GM21515 (cell line): Measurements from ENCODE around the gene RPAIN.
"Not testable (repeated sequence)": the region's sequence is repeated elsewhere in the genome, so short reads cannot be mapped to it uniquely, and the experiment has no call there.

ENCODE experiments used
- ATAC-seq: cut with Tn5 transposase; IDR thresholded peaks from one replicate; pipeline ENCODE4 v1.9.1; 2021; ENCODE audit not compliant: unreplicated experiment

Gene RPAIN

DNA sequence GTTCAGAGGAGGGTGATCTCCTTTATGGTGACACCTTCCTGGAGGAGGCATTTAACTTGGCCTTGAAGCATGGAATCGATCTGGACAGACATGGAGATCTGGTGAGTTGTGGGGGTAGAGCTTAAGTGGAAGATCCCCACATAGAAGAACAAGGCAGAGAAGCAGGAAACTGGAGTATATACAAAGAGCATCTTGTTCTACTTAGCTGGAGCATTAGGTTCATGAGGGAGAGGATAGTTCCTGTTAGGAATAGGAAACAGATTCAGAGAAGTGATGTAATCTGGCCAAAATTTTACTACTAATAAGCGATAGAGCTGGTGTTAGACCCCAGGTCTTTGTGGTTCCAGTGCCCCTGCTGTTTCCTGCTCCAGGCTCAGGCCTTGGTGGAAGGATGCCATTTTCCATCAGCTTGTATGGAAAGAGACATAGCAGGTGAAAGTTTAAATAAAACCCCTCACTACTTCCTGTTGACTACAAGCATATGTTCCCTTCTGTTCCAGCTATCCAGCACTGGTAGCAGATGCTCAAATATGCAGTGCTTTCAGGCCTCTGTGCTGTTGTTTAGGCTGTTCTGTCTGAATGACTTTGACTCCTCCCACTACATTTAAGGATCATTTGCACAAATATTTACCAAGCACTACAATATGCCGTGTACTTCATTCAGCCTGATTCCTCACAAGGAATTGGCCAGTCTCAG is 9.4 kb downstream of the RPAIN start:
- no peak for ATAC-seq

DNA sequence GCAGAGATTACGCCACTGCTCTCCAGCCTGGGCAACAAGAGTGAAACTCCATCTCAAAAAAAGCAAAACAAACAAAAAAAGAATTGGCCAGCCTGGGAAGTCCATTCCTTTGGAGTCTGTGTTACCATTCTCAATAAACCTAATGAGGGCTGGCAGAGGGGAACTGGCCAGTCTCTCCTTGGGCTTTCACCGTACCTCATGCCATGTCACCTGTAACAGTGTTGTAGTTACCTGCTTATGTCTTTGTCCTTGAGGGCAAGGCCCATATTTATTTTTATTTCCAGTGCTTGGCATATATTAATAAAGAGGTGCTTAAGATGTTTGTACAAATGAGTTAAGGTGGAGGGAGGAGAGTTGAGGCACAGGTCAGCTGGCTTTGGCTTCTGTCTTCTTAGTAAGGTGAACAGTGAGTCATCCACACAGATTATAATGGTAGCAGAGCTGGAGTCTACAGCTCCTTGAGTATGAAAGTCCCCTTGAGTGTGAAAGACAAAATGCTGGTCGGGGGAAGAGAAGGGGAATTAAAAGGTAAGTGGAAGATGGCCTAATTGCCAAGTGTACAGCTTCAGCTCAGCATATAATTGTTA is 10.5 kb downstream of the RPAIN start:
- no peak for ATAC-seq

GRCh38 chr17:5431234-5431633 is 11.3 kb downstream of the RPAIN start:
- not testable (repeated sequence) for ATAC-seq

DNA sequence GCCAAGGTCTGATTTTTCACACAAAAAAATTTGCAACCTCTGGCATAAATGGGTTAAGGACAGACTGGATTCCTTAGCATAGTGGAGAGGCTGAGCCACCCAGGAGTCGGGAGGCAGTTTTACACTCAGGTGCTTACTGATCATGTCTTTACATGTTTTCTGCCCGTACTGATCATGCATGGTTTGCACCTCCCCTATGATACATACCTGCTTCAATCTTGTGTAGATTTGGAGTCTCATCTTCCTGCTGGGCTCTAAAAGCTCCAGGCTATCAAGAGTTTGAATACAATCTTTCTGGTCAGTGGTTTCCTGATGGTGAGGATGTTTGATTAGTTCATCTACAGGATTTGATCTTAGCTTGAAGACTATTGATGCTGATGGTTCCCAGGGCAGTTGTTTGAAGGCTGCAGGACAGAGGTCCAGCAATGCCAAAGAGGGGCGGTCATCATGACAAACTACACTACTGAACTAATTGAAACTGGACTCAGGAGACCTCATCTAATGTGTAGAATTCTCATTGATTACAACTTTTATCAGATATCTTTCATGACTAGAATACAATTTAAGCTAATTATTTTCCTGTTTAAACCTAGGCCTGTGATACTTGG is 12.1 kb downstream of the RPAIN start:
- ATAC-seq = no peak

DNA sequence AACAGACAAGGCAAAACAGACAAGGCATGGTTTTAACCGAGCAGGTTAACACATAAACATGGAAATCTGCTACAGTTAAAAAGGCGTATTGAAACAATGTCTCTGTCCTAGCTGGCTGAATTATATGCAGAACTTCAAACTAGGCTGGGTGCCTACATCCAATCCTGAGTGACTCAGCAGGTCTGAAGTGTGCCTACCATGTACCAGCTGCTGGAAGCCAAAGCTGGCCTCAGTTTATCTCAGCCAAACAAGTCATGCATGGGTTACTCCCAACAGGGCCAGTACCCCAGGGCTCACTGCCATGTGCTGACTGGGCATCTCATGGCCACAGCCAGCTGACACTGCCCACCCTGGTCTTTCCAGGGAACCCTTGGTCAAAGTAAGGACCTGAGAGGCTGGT is 15.0 kb downstream of the RPAIN start:
- no peak for ATAC-seq

- ATAC-seq = not testable (repeated sequence)
Observed at GRCh38 chr17:5435781-5436315, 15.9 kb downstream of the RPAIN start.

- ATAC-seq = no peak
Observed at GRCh38 chr17:5437721-5438317, 17.8 kb downstream of the RPAIN start.

DNA sequence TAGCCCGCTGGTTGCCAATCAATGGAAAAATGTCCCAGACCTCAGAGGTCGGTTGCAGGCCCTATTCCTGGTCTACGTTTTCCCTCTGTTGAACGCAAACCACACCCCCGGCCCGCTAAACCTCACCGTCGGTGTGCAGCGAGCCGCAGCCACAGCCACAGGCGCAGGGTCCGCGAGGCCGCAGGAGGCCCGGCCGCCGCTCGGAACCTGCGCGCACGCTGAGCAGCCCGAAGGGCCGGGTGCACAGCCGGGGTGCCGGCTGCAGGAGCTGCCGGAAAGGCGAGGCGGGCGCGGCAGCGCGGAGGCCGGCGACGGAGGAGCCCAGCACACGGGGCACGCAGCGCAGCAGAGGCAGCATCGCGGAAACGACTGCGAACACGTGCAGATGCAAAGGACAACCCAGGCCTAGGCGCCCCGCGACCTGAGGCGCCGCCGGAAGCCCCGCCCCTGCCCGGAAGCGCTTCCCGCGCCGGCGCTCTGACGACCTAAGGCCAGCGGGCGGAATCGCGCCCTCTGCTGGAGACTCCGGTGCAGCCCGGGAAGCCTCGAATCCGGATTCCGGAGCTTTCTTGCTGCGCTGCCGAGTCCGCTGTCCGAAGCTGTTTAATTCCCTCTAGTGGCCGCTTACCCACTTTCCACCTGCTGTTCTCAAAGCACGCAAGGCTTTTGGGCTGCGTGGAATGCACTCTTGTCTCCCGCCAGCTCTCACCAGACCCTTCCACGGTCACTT is 18.9 kb downstream of the RPAIN start, which contains the start of gene C1QBP:
Gene C1QBP, minus strand, starts transcription at position 440 of the 730 bp plus-strand sequence. Its CDS starts 82 bp downstream, at position 358.
- ATAC-seq = peak; percentile 79

GRCh38 chr17:5439446-5439764 is 19.4 kb downstream of the RPAIN start:
- no peak for ATAC-seq

- no peak for ATAC-seq
Observed at GRCh38 chr17:5443728-5444127, 23.7 kb downstream of the RPAIN start.

GRCh38 chr17:5444209-5444608 is 24.2 kb downstream of the RPAIN start:
- no peak for ATAC-seq

DNA sequence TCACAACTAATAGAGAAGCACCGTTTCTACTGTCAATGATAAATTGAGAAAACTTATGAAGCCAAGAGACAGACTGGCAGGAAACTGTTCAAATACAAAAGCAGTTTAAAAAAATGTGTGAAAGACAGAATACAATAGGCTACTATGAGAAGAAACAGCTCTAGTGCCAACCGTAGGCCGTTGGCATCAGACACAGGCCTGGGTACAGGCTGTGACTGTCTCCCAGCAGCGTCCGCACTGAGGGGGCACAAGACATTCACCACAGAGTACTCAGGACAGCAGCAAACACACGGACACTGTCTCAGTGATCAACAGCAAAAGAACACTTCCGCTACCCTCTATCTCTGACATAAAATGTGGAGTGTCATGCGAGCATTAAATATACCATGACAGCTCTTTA is 26.8 kb downstream of the RPAIN start:
- ATAC-seq = no peak

DNA sequence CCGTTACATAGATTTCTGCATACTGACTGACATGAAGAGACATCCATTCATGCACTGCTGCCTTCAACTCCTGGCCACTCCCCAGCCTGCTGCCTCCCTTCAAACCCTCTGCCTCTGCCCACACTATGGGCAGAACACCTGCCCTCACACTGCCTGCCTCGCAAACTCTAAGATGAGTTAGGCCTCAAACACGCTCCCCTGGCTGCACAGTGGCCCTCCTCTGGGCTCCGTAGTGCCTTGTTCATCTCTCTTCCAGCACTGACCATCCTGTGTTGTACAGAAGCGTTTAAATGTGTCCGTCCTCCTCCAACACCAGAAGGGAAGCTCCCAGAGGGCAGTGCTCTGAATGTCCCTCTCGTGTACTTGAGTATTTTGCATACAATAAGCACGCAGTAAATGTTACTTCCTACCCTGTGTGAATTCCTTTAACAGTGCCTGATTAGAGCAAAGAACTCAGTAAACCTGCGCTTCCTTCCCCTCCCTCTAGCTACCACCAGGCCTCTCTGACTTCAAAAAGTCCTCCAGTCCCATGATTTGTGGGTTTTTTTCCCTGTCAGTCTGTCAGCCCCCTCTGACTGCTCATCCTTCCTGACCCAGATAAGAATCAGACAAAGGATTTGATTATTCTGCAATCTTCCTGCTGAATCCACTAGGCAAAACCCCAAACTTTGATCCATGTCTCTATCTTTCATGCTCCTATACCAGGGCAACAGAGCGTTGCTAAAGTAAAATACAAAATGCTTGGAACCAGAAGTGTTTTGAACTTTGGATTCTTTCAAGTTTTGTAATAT is 44.9 kb downstream of the RPAIN start:
- no peak for ATAC-seq

DNA sequence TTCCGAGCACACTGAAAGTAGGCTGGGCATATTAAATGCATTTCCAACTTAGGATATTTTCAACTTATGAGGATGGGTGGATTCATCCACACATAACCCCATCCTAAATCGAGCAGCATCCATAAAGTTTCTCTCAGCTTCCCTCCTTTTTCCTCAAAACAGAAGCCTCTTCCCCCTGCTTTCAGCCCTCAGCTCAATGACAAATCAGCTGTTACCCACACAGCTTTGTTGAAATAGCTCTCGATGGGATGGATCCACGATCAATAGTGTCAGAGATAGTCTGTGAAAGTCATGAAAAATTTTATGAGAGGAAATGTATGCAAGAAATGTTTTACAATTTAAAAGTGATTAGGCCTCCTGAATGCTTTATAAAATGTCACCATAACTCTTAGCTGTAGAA is 46.3 kb downstream of the RPAIN start:
- ATAC-seq = no peak

DNA sequence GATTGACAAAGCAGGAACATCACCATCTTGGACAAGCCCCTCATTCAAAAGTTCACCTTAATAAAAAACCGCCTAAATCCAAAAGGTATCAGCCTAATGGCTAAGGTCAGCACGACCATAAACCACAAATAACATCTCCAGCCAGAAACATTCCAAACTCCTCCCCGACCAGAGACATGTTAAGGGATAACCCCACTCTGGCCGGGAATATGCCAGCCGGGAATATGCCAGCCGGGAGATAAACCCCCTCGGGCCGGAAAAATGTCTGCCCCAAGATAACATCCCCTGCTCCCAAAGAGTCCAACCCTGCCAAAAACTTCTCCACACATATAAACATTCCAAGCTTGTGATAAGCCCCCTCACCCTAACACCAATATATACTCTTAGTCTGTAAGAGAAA is 47.4 kb downstream of the RPAIN start:
- ATAC-seq = no peak

DNA sequence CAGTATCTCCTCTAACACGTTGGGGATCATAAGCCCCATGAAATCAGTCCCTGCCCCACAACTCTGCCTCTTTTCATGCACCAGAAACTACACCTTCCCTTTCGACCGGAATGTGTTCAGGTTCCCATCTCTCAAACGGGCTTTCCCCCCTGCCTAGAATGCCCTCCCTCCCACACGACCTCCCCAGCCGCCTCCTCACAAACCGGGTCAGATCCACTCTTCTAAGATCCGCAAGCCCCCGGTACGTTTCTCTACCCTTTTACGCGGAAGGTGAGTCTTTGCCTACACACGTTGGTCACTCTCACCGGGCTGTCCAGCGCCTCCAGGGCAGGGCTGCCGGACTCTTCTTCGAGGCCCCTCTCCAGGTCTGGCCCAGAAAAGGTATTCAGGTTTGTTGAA is 48.1 kb downstream of the RPAIN start:
- no peak for ATAC-seq

DNA sequence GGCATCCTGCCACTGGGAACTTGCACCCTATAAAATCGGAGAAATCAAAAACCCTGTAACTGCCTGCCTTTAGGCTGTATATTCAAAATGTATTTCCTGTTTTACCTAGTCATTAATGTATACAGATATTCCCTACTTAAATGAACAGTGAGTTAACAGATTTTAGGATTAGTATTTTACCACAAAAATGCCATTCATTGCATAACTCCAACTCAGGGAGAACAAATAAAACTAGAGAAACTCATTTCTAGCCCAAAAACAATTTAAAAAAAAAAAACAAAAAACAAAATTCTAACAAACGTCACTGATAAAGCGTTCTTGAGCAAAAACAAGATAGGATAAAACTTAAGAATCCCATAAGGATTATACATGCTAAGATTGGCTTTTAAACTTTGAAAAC is 52.5 kb downstream of the RPAIN start:
- no peak for ATAC-seq

GRCh38 chr17:5473906-5474305 is 53.9 kb downstream of the RPAIN start:
- no peak for ATAC-seq

GRCh38 chr17:5478992-5479391 is 59.0 kb downstream of the RPAIN start:
- ATAC-seq = no peak

GRCh38 chr17:5480962-5481361 is 61.0 kb downstream of the RPAIN start:
- no peak for ATAC-seq
